Naive B cell (primary cell): Measurements from ENCODE around the gene ARHGEF28. TPM values are rescaled to one million over a fixed set of nuclear protein-coding genes. Genes with fewer than 3 reads are reported as not detected.

ENCODE experiments used
- ATAC-seq, 2 donors: fragments of 150-1000 bp; cut with Tn5 transposase; 2 replicates each; pipeline ENCODE4 v1.10.0; 2021; ENCODE audit warnings: low read depth in 2 of 2, mild to moderate bottlenecking in 2 of 2, moderate library complexity in 2 of 2
- DNase-seq: peaks from one replicate; pipeline ENCODE4 v3.0.0; 2022
- H3K27ac Mint-ChIP-seq, 6 donors: one replicate each; pipeline ENCODE4 v1.8.0; 2020 to 2022; ENCODE audit warnings: mild to moderate bottlenecking in 6 of 6, mixed read lengths in 6 of 6, moderate library complexity in 5 of 6, inconsistent platforms in 2 of 6
- H3K27me3 Mint-ChIP-seq, 3 donors: one replicate each; pipeline ENCODE4 v1.8.0; 2021 to 2022; ENCODE audit warnings: mixed read lengths in 3 of 3, mild to moderate bottlenecking in 1 of 3
- H3K36me3 Mint-ChIP-seq, 2 donors: one replicate each; pipeline ENCODE4 v1.8.0; 2020 to 2022; ENCODE audit warnings: mixed read lengths in 2 of 2, inconsistent platforms in 1 of 2, mild to moderate bottlenecking in 1 of 2
- H3K4me1 Mint-ChIP-seq, 3 donors: one replicate each; pipeline ENCODE4 v1.8.0; 2020 to 2022; ENCODE audit warnings: mixed read lengths in 3 of 3, inconsistent platforms in 1 of 3, mild to moderate bottlenecking in 1 of 3, moderate library complexity in 1 of 3
- H3K4me3 Mint-ChIP-seq, 8 donors: one replicate each; pipeline ENCODE4 v1.8.0; 2020 to 2022; ENCODE audit warnings: mild to moderate bottlenecking in 8 of 8, mixed read lengths in 8 of 8, moderate library complexity in 8 of 8, inconsistent platforms in 2 of 8
- H3K9me3 Mint-ChIP-seq, 7 donors: one replicate each; pipeline ENCODE4 v1.8.0; 2020 to 2022; ENCODE audit warnings: mixed read lengths in 7 of 7, mild to moderate bottlenecking in 5 of 7, inconsistent platforms in 2 of 7, moderate library complexity in 1 of 7
- polyA plus RNA-seq, 6 donors: library from polyadenylated mRNA; unstranded; fragments of 300-500 nt; fragmentation: Illumina TruSeq; gene quantifications; one replicate each; pipeline ENCODE4 v1.2.3, GENCODE V29; 2021; ENCODE audit warnings: low read depth in 6 of 6

Gene ARHGEF28
- polyA plus RNA-seq, 6 donors from 2014 or later: not detected

DNA sequence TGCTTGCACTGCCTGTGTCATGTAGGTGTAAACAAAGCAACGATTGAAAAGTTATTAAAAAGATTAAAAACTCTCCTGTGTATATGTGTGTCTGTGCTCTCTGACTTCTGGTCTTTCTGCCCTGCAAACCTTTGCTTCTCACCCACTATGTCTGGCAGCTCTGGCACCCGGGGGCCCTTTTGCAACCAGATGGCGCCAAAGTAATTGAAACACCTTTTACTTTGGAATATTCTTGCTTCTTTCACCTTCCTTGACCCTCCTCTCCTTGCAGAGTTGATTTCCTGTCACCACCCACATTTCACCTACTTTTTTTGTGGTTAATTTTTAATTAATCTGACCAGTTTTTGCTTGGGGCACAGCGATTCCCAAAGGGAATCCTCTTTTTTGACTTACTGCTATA, 275.5 kb downstream of the ARHGEF28 start:
- Mint-ChIP-seq H3K4me1 (no peaks in the 10 kb centered on the region), H3K4me3 (no peak overlapping the region), H3K27ac (peak overlapping the region in 1 of 6 donors; percentile 44), H3K27me3 (peaks cover 18 to 27% (median 22%) of the 10 kb centered on the region in 3 donors), H3K36me3 (no peaks in the 10 kb centered on the region), H3K9me3 (no peaks in the 10 kb centered on the region)
- ATAC-seq (no peak), DNase-seq (no peak)

- H3K36me3 Mint-ChIP-seq: no peaks in the 10 kb centered on the region
- H3K27me3 Mint-ChIP-seq: peaks cover 13 to 18% (median 16%) of the 10 kb centered on the region in 3 donors
- no peaks in the 10 kb centered on the region for H3K4me1 Mint-ChIP-seq
- no peak overlapping the region for H3K4me3 Mint-ChIP-seq
- ATAC-seq (peak in 1 of 2 donors; percentile 30), DNase-seq (peak; percentile 36)
- H3K27ac Mint-ChIP-seq: no peak overlapping the region
- H3K9me3 Mint-ChIP-seq: peaks cover 0 to 5% (median 0%) of the 10 kb centered on the region in 7 donors
Observed at GRCh38 chr5:73902327-73903051, 276.5 kb downstream of the ARHGEF28 start.

DNA sequence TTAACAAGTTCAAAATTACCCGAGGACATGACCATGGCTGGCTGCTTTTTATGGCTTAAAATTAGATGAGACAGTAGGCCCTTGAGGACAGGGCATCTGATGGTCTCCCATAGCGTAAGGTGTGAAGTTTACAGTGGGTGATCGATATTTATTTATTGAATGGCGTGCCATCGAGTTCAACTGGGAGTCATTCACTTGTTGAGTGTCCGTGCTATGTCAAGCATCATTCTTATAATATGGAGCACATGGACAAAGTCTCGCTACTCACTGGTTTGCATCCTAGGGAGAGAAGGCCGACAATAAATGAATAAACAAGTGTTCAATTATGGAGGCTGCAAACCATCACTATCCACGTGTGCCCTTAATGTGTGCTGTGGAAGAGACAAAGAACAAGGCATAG, 277.2 kb downstream of the ARHGEF28 start:
- peaks cover 0 to 5% (median 0%) of the 10 kb centered on the region in 7 donors for H3K9me3 Mint-ChIP-seq
- H3K27me3 Mint-ChIP-seq: peaks cover 13 to 16% (median 16%) of the 10 kb centered on the region in 3 donors
- no peak overlapping the region for H3K27ac Mint-ChIP-seq
- H3K36me3 Mint-ChIP-seq: no peaks in the 10 kb centered on the region
- no peaks in the 10 kb centered on the region for H3K4me1 Mint-ChIP-seq
- ATAC-seq (no peak), DNase-seq (no peak)
- H3K4me3 Mint-ChIP-seq: no peak overlapping the region

GRCh38 chr5:73906277-73906676, 280.3 kb downstream of the ARHGEF28 start:
- H3K36me3 Mint-ChIP-seq: no peaks in the 10 kb centered on the region
- no peaks in the 10 kb centered on the region for H3K4me1 Mint-ChIP-seq
- ATAC-seq (no peak), DNase-seq (no peak)
- H3K27ac Mint-ChIP-seq: no peak overlapping the region
- H3K27me3 Mint-ChIP-seq: peaks cover 1 to 8% (median 8%) of the 10 kb centered on the region in 3 donors
- peaks cover 0 to 5% (median 0%) of the 10 kb centered on the region in 7 donors for H3K9me3 Mint-ChIP-seq
- no peak overlapping the region for H3K4me3 Mint-ChIP-seq

DNA sequence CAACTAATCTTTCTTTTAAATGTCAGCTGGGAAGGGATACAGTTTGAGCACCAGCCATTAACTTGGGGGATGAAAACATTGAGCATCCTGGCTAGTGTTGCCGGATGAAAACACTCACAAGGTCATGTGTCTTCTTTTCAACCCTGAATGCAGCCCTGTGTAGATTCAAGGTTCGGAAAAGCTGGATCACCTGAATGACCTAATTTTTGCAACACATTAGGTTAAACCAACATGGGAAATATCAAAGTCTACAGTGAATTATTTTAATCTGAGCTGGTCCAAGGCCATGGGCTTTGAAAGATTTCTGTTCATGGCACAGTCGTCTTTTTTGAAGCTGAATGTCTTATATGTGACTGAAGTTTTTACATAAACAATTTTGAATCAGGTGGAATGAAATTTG, 281.2 kb downstream of the ARHGEF28 start:
- Mint-ChIP-seq H3K4me1 (no peaks in the 10 kb centered on the region), H3K9me3 (peaks cover 0 to 5% (median 0%) of the 10 kb centered on the region in 7 donors), H3K27me3 (peaks cover 0 to 8% (median 7%) of the 10 kb centered on the region in 3 donors), H3K36me3 (no peaks in the 10 kb centered on the region), H3K27ac (no peak overlapping the region), H3K4me3 (no peak overlapping the region)
- DNase-seq (no peak), ATAC-seq (no peak)

DNA sequence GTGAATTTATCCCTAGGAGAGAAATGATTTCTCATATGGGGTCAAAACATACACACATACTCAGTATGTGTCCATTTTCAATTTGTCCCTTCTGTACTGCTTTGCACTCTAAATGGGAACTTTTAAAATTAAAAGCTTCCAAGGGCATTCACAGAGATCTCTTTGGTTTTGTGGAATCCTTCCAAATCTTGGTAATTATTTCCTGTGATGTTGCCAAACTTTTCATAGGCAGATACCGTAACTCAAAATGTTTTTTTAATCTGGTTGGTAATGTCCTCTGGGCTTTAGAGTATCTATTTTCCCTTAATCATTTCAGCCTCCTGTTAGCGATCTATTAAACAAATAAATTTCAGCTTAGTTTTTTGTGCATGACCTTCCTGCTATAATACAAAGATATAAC, 282.4 kb downstream of the ARHGEF28 start:
- H3K36me3 Mint-ChIP-seq: no peaks in the 10 kb centered on the region

DNA sequence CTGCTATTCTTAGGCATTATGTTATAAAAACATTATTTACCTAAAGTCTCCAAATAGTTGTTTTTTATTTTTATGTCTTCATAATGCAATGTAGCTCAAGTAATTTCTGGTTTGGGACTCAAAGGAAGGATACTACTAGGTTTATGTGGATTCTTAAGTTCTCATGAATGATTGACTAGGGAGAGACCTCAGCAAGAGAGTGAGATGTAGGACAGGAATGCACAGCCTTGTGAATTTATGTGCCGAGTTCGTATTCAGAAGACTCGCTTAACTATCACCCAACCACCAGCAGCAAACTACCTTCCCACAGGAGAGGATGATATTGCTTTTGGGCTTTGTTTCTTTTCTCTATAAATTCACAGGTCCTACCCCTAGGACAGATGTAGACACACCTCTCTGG, 282.9 kb downstream of the ARHGEF28 start:
- H3K36me3 Mint-ChIP-seq: no peaks in the 10 kb centered on the region
- H3K4me3 Mint-ChIP-seq: no peak overlapping the region
- H3K9me3 Mint-ChIP-seq: peaks cover 0 to 5% (median 0%) of the 10 kb centered on the region in 7 donors
- H3K27me3 Mint-ChIP-seq: peaks cover 0 to 8% (median 7%) of the 10 kb centered on the region in 3 donors
- no peaks in the 10 kb centered on the region for H3K4me1 Mint-ChIP-seq
- no peak for ATAC-seq
- no peak for DNase-seq
- H3K27ac Mint-ChIP-seq: no peak overlapping the region

More for the DNA sequence above, 282.4 kb downstream of the ARHGEF28 start:
- H3K27ac Mint-ChIP-seq: no peak overlapping the region
- DNase-seq (no peak), ATAC-seq (no peak)
- no peaks in the 10 kb centered on the region for H3K4me1 Mint-ChIP-seq
- no peak overlapping the region for H3K4me3 Mint-ChIP-seq
- peaks cover 0 to 7% (median 5%) of the 10 kb centered on the region in 3 donors for H3K27me3 Mint-ChIP-seq
- peaks cover 0 to 5% (median 0%) of the 10 kb centered on the region in 7 donors for H3K9me3 Mint-ChIP-seq

DNA sequence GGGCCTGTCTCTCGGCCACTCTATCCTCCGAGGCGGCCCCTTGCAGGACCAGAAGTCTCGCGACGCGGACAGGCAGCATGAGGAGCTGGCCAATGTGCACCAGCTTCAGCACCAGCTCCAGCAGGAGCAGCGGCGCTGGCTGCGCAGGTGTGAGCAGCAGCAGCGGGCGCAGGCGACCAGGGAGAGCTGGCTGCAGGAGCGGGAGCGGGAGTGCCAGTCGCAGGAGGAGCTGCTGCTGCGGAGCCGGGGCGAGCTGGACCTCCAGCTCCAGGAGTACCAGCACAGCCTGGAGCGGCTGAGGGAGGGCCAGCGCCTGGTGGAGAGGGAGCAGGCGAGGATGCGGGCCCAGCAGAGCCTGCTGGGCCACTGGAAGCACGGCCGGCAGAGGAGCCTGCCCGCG, 283.5 kb downstream of the ARHGEF28 start:
- H3K4me1 Mint-ChIP-seq: no peaks in the 10 kb centered on the region
- H3K9me3 Mint-ChIP-seq: peaks cover 0 to 5% (median 0%) of the 10 kb centered on the region in 7 donors
- no peak overlapping the region for H3K27ac Mint-ChIP-seq
- H3K4me3 Mint-ChIP-seq: no peak overlapping the region
- H3K36me3 Mint-ChIP-seq: no peaks in the 10 kb centered on the region
- no peak for DNase-seq
- peaks cover 0 to 8% (median 7%) of the 10 kb centered on the region in 3 donors for H3K27me3 Mint-ChIP-seq
- ATAC-seq: no peak

- Mint-ChIP-seq H3K4me3 (no peak overlapping the region), H3K9me3 (peaks cover 0 to 5% (median 0%) of the 10 kb centered on the region in 7 donors), H3K27ac (no peak overlapping the region), H3K27me3 (peaks cover 0 to 5% (median 0%) of the 10 kb centered on the region in 3 donors), H3K36me3 (no peaks in the 10 kb centered on the region), H3K4me1 (no peaks in the 10 kb centered on the region)
- ATAC-seq: no peak
- no peak for DNase-seq
Observed at GRCh38 chr5:73911761-73912393, 285.9 kb downstream of the ARHGEF28 start.

- Mint-ChIP-seq H3K36me3 (no peaks in the 10 kb centered on the region), H3K4me3 (no peak overlapping the region), H3K27ac (no peak overlapping the region), H3K4me1 (no peaks in the 10 kb centered on the region), H3K27me3 (peaks cover 0 to 5% (median 0%) of the 10 kb centered on the region in 3 donors), H3K9me3 (no peaks in the 10 kb centered on the region)
- ATAC-seq (no peak), DNase-seq (no peak)
Observed at GRCh38 chr5:73912821-73913271, 286.9 kb downstream of the ARHGEF28 start.

DNA sequence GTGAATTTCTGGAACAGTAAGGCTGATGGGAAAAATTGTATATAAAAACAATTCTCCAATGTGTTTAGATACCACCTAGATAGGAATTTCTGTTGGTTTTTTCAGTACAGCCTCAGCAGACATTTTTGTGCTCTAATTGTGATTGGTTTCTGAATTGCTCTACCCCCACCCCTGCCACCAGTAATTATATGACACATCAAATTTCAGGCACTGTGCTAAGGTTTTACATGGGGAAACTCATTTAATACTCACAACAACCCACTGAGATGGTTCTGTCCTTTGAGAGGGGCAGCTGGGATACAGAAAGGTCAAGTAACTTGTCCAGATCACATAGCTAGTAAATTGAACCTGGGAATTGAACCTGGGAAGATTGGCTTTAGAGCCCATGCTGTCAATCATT, 288.0 kb downstream of the ARHGEF28 start:
- no peak for DNase-seq
- Mint-ChIP-seq H3K4me1 (no peaks in the 10 kb centered on the region), H3K9me3 (no peaks in the 10 kb centered on the region), H3K36me3 (no peaks in the 10 kb centered on the region), H3K27me3 (peaks cover 0 to 5% (median 0%) of the 10 kb centered on the region in 3 donors), H3K27ac (no peak overlapping the region), H3K4me3 (no peak overlapping the region)
- no peak for ATAC-seq

GRCh38 chr5:73915345-73915744, 289.3 kb downstream of the ARHGEF28 start:
- peaks cover 0 to 5% (median 0%) of the 10 kb centered on the region in 3 donors for H3K27me3 Mint-ChIP-seq
- no peak for ATAC-seq
- no peaks in the 10 kb centered on the region for H3K4me1 Mint-ChIP-seq
- H3K4me3 Mint-ChIP-seq: no peak overlapping the region
- H3K9me3 Mint-ChIP-seq: no peaks in the 10 kb centered on the region
- DNase-seq: no peak
- no peak overlapping the region for H3K27ac Mint-ChIP-seq
- no peaks in the 10 kb centered on the region for H3K36me3 Mint-ChIP-seq

DNA sequence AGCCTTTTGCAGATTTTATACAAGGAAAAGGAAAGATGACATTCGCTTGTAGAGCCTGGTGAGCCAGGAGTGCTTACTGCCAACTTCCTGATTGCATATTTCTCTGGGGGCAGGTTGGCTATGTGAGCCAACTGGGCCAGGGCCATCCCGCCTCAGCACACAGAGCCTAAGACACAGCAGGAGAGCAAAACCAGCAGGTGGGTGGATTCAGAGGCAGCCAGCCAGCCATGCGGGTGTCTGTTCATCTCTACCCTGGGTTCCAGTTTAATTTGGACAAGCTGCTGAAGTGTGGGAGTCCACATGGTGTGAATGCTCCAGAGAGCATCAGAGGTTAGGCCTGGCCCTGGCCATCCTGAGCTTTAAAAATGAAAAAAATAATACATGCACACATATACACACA, 291.4 kb downstream of the ARHGEF28 start:
- DNase-seq (no peak), ATAC-seq (no peak)
- Mint-ChIP-seq H3K36me3 (no peaks in the 10 kb centered on the region), H3K4me3 (no peak overlapping the region), H3K27ac (no peak overlapping the region), H3K27me3 (peaks cover 0 to 9% (median 0%) of the 10 kb centered on the region in 3 donors), H3K4me1 (no peaks in the 10 kb centered on the region), H3K9me3 (no peaks in the 10 kb centered on the region)

- Mint-ChIP-seq H3K27ac (no peak overlapping the region), H3K4me1 (no peaks in the 10 kb centered on the region), H3K9me3 (no peaks in the 10 kb centered on the region), H3K36me3 (no peaks in the 10 kb centered on the region), H3K27me3 (peaks cover 0 to 9% (median 0%) of the 10 kb centered on the region in 3 donors), H3K4me3 (no peak overlapping the region)
- DNase-seq (no peak), ATAC-seq (no peak)
Observed at GRCh38 chr5:73917891-73918290, 291.9 kb downstream of the ARHGEF28 start.
